Epithelial cell of proximal tubule (primary cell): ENCODE data around the gene SOCS7. TPM values are rescaled to one million over a fixed set of nuclear protein-coding genes. Genes with fewer than 3 reads are reported as not detected.

Experiments used
- DNase-seq: peaks from one replicate; pipeline ENCODE4 v3.0.0-alpha.2; 2011; ENCODE audit warnings: low read depth
- H3K4me3 ChIP-seq: 2 replicates; pipeline ENCODE4 v1.5.1; 2011; ENCODE audit warnings: low read depth, mild to moderate bottlenecking, low read length
- CTCF ChIP-seq: conservative IDR thresholded peaks from 2 replicates; pipeline ENCODE4 v1.5.1; 2012; ENCODE audit warnings: low read depth, mild to moderate bottlenecking, low read length
- total RNA-seq: library from RNA; depleted of rRNA; stranded (reverse); fragments of >200 nt; gene quantifications from 2 replicates; pipeline ENCODE4 v1.2.3, GENCODE V29; 2015

Gene SOCS7
- total RNA-seq, 1 donor from 2014 or later = 9.3 TPM

- H3K4me3 ChIP-seq = no peak overlapping the region
- no peak for DNase-seq
- no peak for TF ChIP-seq CTCF
Observed at GRCh38 chr17:38397227-38397626, 45.6 kb downstream of the SOCS7 start.

- no peak for DNase-seq
- no peak for TF ChIP-seq CTCF
- H3K4me3 ChIP-seq = no peak overlapping the region
Observed at GRCh38 chr17:38400286-38400685, 48.6 kb downstream of the SOCS7 start.

DNA sequence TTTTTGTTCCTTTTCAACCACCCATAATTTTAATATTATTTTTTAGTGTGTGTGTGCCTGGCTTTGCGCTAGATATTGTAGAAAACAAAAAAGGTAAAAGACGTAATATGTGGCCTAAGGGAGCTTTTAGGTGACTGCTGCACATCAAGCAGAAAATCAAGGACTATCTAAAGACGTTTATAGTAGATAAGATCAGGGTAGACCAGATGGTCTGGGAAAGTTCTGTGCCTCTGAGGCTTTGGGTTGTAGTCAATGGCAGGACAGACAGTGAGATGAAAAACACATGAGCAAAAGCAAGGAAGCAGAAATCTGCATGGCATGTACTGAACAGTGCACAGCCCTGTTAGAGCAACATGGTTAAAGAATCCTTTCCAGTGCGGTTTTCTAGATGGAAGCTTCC lies 49.8 kb downstream of the SOCS7 start:
- DNase-seq = no peak
- H3K4me3 ChIP-seq = no peak overlapping the region
- TF ChIP-seq CTCF = no peak

GRCh38 chr17:38402897-38403296 lies 51.3 kb downstream of the SOCS7 start:
- peak; percentile 31 for TF ChIP-seq CTCF
- H3K4me3 ChIP-seq = no peak overlapping the region
- no peak for DNase-seq

DNA sequence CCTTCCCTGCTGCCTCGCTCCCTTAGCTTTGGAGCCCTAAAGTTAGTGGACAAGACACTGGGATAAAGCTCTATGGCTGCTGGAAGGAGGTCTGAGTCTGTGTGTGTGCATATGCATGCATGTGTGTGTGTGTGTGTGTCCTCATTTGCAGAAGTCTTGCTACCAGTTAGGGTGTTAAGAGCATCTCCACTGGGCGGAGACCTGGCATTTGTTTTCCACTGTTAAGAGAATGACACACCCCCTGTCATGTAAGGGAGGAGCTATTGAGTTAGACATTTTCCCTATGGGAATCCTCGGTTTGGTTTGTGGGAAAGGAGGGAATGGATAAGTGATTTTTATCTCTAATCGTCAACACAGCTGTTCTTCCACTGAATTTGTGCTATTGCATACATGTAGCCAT lies 51.8 kb downstream of the SOCS7 start:
- TF ChIP-seq CTCF = no peak
- no peak for DNase-seq
- H3K4me3 ChIP-seq = no peak overlapping the region

DNA sequence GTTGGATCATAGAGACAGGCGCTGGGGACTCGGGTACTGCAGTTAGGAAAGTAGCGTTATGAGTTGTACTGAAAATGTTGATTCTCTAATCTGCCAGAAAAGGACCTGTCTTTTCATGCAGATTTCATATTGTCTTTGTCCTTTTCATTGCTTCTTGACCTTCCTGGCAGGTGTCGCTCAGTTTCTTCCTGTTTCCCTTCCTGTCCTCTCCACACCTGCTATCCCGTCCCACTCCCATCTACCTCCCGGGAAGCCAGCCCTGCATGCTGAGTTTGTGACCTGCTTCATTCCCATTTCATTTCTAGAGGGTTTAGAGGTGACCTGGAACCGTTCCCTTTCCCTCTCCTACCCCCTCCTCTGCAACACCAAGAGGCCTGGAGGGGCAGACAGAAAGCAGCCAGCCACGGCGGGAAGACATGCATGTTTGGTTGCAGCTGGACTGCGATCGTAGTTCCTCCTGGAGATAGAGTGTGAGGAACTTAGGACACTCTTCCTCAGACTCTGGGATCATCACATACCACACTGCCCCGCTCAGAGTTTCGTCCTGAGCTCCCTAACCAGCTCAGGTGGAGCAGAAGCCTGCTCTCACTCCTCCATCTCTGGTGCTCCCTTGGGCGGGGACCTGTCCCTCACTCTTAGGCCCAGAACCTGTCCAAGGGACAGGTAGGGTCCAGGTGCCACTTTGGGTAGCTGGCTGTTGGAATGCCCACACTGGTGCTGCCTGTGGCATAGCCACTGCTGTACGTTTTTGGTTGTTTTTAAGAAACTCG lies 52.7 kb downstream of the SOCS7 start:
- no peak for DNase-seq
- H3K4me3 ChIP-seq = no peak overlapping the region

More for the DNA sequence above, 52.7 kb downstream of the SOCS7 start:
- no peak for TF ChIP-seq CTCF
